Thyroid gland (tissue), 4 donors: ENCODE measurements around the gene SWSAP1.
A peak's percentile ranks its signal among the peaks of the same experiment; 100 is the strongest.

Source experiments
- CTCF ChIP-seq, 6 experiments: fragments of 200-600 bp in 3 of 6; fragments of 450-650 bp in 3 of 6; sonication (generic) in 3 of 6; IDR thresholded peaks; one replicate each; pipeline ENCODE4 v1.5.1; 2016 to 2019; ENCODE audit warnings: antibody characterized with exemption in 6 of 6, mild to moderate bottlenecking in 2 of 6, inconsistent platforms in 1 of 6, moderate library complexity in 1 of 6
- POLR2A ChIP-seq, 2 donors: fragments of 450-650 bp; IDR thresholded peaks; one replicate each; pipeline ENCODE4 v1.6.1; 2017; ENCODE audit warnings: antibody characterized with exemption in 2 of 2, mild to moderate bottlenecking in 2 of 2, moderate library complexity in 1 of 2

- TF ChIP-seq CTCF (IDR thresholded peaks at IDR 0.05) (no peak), POLR2A (IDR thresholded peaks at IDR 0.05) (peak; percentile 27 to 74)
These were observed 28.1 kb upstream of the SWSAP1 start, which contains the start of the genes CCDC159 and TMEM205 for GRCh38 chr19:11346104-11346940.
